ENCODE data around the gene POTEI. TPM values are rescaled to one million over a fixed set of nuclear protein-coding genes. Genes with fewer than 3 reads are reported as not detected.
A peak's percentile ranks its signal among the peaks of the same experiment; 100 is the strongest.
"Not testable (repeated sequence)": the region's sequence is repeated elsewhere in the genome, so short reads cannot be mapped to it uniquely, and the experiment has no call there.

Gene POTEI
- total RNA-seq: not detected
- long read RNA-seq: 0 reads

- DNase-seq; intact Hi-C loops (cut with DNase I); ATAC-seq: not testable (repeated sequence)
Observed at GRCh38 chr2:130509228-130509627, at the start of gene POTEI. Gene POTEI (minus strand): TSS chr2:130509328. CDS start chr2:130509235, 93 bp downstream.

GRCh38 chr2:130556441-130556840 is 47.3 kb upstream of the POTEI start:
- DNase-seq; intact Hi-C loops (cut with DNase I); ATAC-seq: not testable (repeated sequence)

DNA sequence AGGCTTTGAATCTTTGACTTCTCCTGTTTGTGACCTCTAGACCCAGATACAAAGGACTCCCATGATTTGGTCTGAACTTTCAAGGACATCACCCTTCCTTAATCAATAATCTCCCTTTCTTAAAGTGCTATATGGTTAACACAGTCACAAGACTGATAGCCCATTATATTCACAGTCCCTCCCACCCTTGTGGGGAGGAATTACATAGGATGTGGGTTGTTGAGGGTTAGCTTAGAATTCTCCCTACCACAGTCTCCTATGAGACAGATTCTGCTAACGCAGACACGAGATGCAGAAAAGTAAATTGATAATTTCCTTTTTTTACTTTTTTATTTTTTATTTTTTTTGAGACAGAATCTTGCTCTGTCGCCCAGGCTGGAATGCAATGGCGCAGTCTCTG is 45.0 kb upstream of the POTEI start:
- ATAC-seq; intact Hi-C loops (cut with DNase I); DNase-seq: not testable (repeated sequence)

DNA sequence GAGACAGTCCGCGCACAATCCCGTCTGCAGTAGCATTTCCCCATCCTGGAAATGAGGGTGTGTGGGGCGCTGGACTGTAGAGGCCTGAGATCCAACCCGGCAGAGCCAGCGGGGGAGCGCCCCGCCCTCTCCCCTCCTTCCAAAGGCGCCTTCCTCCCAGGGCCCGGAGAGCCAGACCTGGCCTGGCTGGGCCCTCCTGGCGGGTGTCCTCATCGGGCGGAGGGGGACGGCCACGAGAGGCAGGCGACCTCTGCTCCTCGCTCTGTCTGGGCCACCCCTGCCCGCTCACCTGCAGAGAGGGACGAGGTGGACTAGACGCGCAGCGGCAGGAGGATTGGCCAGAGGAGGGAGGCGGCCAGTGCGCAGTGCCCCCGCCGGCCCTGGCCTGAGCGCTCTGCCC is 40.3 kb upstream of the POTEI start:
- intact Hi-C loops (cut with DNase I); ATAC-seq: not testable (repeated sequence)

GRCh38 chr2:130548418-130548817 is 39.3 kb upstream of the POTEI start:
- ATAC-seq; intact Hi-C loops (cut with DNase I); DNase-seq: not testable (repeated sequence)

More for the DNA sequence above, 40.3 kb upstream of the POTEI start:
- not testable (repeated sequence) for DNase-seq

- ATAC-seq: peak in 1 of 2 donors; percentile 63
- DNase-seq; intact Hi-C loops (cut with DNase I): not testable (repeated sequence)
Observed at GRCh38 chr2:130544978-130545377, 35.9 kb upstream of the POTEI start.

DNA sequence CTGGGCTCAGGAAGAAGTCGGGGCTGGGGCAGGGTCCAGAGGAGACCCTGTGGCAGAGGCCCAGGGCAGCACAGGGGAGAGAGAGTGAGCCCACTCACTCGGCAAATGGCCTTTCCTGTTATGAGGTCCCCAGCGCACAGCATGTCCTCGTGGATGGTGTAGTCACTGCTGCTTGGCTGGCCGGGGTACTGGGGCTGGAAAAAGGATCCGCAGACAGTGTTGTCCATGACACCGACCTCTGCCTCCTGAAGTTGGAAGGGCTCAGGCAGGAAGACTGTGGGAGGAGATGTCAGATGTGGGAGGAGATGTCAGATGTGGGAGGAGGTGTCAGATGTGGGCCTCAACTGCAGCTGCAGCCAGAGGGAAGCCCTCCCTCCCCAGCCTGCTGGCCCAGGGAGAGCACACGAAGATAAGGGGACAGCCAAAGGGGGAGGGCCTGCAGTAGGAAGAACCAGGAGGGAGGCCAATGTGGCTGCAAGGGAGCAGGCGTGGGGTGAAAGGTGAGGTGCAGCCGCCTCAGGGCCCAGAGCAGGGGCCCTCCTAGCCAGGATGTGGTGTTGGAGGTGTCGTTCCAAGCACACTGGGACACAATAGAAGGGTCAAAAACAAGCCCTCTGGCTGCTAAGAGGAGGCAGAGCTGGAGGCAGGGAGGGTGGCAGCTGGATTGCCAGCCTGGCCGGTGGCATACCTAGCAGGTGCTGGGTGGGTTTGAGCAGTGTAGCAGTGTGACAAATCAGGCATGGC is 34.8 kb upstream of the POTEI start:
- DNase-seq; intact Hi-C loops (cut with DNase I): not testable (repeated sequence)
- peak; percentile 86 to 89 for ATAC-seq

- DNase-seq; ATAC-seq; intact Hi-C loops (cut with DNase I): not testable (repeated sequence)
Observed at GRCh38 chr2:130542789-130543188, 33.7 kb upstream of the POTEI start.

GRCh38 chr2:130538271-130538670 is 29.1 kb upstream of the POTEI start:
- DNase-seq; ATAC-seq; intact Hi-C loops (cut with DNase I): not testable (repeated sequence)

DNA sequence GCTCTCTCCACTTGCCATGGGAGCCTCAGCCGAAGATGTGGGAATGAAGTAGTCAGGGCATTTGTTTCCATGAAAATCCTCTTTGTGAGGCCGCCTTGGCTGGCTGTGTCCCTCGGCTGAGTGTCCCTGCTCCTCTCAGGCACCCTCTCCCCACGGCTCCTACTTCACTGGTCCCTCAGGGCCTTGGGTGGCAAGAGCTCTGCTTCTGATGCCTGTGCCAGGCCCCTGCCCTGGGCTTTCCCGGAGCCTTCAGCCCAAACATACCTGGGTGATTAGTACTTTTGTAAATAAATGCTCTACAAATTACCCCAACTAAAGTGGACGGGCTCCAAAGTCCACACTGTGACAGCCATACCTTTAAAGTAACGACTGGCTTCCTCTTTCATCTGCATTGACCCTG is 27.5 kb upstream of the POTEI start:
- DNase-seq; intact Hi-C loops (cut with DNase I); ATAC-seq: not testable (repeated sequence)

- ATAC-seq; intact Hi-C loops (cut with DNase I); DNase-seq: not testable (repeated sequence)
Observed at GRCh38 chr2:130531672-130532071, 22.5 kb upstream of the POTEI start.

- peak in 1 of 2 donors; percentile 47 for ATAC-seq
- DNase-seq; intact Hi-C loops (cut with DNase I): not testable (repeated sequence)
Observed at GRCh38 chr2:130531225-130531624, 22.1 kb upstream of the POTEI start.

GRCh38 chr2:130530212-130530611 is 21.1 kb upstream of the POTEI start:
- DNase-seq; intact Hi-C loops (cut with DNase I): not testable (repeated sequence)
- ATAC-seq: peak in 1 of 2 donors; percentile 35

DNA sequence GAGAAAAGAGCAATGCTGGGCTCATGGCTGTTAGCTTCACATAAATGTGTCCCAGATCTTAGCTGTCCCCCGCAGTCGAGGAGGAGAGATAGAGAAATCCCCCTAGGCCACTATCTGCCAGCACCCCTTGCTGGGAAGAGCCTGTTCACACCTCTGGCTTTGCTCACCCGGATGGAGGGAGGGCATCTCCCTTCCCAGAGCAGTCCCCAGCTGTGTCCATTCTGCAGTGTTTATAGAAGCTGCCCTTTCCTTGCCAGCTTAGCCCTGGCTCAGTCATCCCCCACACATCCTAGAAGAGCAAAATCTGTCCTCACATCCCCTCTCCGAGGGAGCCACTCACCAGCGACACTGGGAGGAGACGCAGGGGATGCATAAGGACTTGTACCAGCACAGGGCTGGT is 20.4 kb upstream of the POTEI start:
- DNase-seq; intact Hi-C loops (cut with DNase I): not testable (repeated sequence)
- ATAC-seq: peak; percentile 74 to 83

DNA sequence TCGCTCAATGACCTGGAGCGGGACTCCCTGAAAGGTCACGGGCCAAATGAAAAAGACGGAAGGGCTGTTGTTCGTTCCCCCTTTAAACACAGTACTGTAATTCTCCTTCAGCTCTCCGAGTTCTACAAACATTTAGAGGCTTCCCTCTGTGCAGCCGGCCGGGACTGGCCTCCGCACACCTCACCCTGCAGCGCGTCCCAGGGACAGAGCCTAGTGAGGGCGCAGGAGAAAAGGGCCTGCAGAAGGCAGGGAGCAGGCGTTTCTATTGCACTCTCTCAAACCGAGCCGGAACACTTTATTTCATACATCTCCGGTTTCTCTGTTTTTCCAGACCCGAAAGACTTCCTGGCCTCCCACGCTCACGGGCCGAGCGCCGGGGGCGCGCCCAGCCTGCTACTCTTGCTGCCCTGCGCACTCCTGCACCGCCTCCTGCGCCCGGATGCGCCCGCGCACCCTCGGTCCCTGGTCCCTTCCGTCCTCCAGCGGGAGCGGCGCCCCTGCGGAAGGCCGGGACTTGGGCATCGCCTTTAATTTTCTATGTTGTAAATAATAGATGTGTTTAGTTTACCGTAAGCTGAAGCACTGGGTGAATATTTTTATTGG is 18.3 kb upstream of the POTEI start:
- DNase-seq; intact Hi-C loops (cut with DNase I): not testable (repeated sequence)
- ATAC-seq: peak; percentile 45 to 56

DNA sequence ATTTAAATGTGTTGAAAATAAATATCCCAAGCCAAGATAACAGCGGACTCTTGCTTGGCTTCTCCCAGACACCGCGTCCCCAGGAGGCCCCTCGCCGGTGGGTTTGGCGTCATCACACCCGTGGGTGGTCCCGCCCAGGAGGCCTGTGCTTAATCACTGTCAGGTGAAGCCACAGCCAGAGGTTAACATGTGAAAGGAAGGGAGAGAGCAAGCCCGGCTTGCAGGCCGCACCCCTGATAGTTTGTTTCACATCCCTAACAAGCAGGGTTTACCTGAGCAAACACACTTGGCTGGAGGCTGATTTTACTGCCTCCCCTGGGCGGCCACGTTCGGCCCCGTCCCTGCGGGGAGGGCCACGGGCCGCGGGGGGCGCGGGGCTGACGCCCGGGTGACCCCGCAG is 13.3 kb upstream of the POTEI start:
- peak; percentile 53 to 58 for ATAC-seq
- intact Hi-C loops (cut with DNase I); DNase-seq: not testable (repeated sequence)

DNA sequence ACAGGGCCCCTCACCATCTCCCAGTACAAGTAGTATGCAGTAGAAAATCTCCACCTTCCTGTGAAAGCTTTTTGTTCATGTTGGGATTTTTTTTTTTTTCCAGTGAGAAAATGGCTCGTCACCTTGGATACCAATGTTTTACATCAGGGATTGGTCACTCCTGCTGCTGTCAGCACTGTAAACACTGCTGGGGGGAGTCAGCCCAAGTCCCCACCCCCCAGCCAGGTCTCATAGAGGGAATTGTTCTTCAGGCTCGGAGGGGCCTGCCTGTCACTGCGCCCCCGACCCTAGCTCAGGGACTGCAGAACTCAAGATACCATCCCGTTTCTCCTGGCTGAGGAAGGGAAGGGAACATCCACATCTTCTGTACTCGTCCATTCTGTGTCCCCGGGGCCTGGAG is 11.9 kb upstream of the POTEI start, which contains the start of gene CFC1B:
Gene CFC1B (plus strand): TSS at position 231 of the 400 bp plus-strand sequence. CDS start 263 bp downstream, outside the sequence.
- intact Hi-C loops (cut with DNase I); DNase-seq; ATAC-seq: not testable (repeated sequence)

DNA sequence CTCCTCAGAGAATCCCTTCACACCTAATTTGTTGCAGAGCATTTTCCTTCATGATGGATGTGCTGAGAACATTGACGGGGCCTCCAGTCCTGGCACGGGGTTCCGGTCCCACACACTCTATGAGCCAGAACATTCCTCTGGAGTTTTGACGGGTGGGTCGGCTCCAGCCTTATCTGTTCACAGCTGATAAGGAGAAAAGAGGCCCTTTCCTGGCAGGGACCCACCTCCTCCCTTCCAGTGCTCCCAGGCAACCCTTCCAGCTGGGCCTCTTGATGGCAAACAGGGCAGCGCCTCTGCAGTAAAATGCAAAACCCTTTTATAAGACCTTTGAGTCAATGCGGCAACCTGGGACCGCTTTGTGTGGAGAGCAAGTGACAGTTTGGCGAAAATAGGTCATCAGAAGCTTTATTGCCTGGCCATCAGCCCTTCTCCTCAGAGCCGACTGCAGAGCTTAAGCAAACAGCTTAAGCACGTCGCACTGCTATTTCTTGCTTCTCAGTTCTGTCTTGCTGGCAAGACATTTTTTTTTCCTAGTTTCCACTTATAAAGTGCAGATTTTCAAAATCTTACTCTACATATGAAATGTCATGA is 9.5 kb upstream of the POTEI start:
- ATAC-seq: peak; percentile 95 to 96
- DNase-seq; intact Hi-C loops (cut with DNase I): not testable (repeated sequence)

DNA sequence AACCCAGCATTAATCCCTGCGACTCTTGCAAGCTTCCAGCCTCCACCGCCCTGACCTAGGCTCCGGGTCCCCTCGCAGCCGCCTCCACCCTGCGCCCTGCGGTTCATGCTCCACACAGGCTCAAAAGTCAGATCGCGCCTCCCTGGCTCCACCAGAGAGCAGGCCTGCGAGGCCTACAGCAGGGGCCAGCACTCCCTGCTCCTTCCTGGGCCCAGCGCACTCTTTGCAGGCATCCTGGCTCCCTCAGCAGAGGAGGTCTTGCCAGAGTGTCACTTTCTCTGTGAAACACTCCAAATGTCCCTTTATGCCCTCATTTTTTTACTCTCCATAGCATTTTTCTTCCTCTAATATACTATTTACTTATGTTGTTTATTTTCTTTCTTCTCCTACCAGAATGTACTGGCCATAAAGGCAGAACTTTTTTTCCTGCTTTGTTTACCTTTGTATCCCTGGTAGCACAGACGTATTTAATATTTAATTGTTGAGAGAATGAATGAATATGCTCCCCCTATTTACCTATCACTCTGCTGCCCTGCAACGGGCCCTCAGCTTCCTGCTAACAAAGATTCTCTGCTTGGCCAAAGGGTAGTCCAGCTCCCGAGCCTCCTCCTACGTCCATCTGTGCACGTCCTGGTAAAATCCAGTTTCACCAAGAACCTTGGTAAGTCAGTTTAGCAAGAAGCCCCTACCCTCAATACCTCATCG is 2.8 kb upstream of the POTEI start:
- DNase-seq; ATAC-seq; intact Hi-C loops (cut with DNase I): not testable (repeated sequence)
